GM18520 (cell line): Measurements from ENCODE around the gene MRGPRD.

Source experiments
- ATAC-seq: cut with Tn5 transposase; IDR thresholded peaks from one replicate; pipeline ENCODE4 v1.9.1; 2021; ENCODE audit not compliant: unreplicated experiment

Gene MRGPRD

GRCh38 chr11:68950270-68950669 lies 30.5 kb downstream of the MRGPRD start:
- ATAC-seq, result no peak

- no peak for ATAC-seq
Observed at GRCh38 chr11:68948935-68949334, 31.9 kb downstream of the MRGPRD start.

- no peak for ATAC-seq
Observed at GRCh38 chr11:68948496-68948895, 32.3 kb downstream of the MRGPRD start.

GRCh38 chr11:68947151-68947550 lies 33.6 kb downstream of the MRGPRD start:
- ATAC-seq, result no peak

GRCh38 chr11:68946416-68947090 lies 34.2 kb downstream of the MRGPRD start:
- no peak for ATAC-seq

GRCh38 chr11:68942751-68943271 lies 38.0 kb downstream of the MRGPRD start:
- ATAC-seq, result no peak

GRCh38 chr11:68942095-68942620 lies 38.6 kb downstream of the MRGPRD start:
- no peak for ATAC-seq

GRCh38 chr11:68941324-68942094 lies 39.3 kb downstream of the MRGPRD start:
- ATAC-seq, result no peak

- ATAC-seq, result no peak
Observed at GRCh38 chr11:68940651-68941323, 40.0 kb downstream of the MRGPRD start.

GRCh38 chr11:68939583-68940555 lies 40.9 kb downstream of the MRGPRD start:
- no peak for ATAC-seq

GRCh38 chr11:68938816-68939582 lies 41.8 kb downstream of the MRGPRD start:
- ATAC-seq, result no peak

GRCh38 chr11:68938088-68938487 lies 42.7 kb downstream of the MRGPRD start:
- no peak for ATAC-seq

- no peak for ATAC-seq
Observed at GRCh38 chr11:68936676-68937620, 43.8 kb downstream of the MRGPRD start.

GRCh38 chr11:68936358-68936636 lies 44.5 kb downstream of the MRGPRD start:
- ATAC-seq, result no peak

GRCh38 chr11:68935516-68936357 lies 45.0 kb downstream of the MRGPRD start:
- ATAC-seq, result no peak

GRCh38 chr11:68935066-68935465 lies 45.7 kb downstream of the MRGPRD start:
- ATAC-seq, result no peak

GRCh38 chr11:68934666-68935065 lies 46.1 kb downstream of the MRGPRD start:
- no peak for ATAC-seq

GRCh38 chr11:68934321-68934645 lies 46.5 kb downstream of the MRGPRD start:
- ATAC-seq, result no peak
